WTC11 (cell line): ENCODE results near the gene SLC8A1. TPM values are rescaled to one million over a fixed set of nuclear protein-coding genes. Genes with fewer than 3 reads are reported as not detected.

Experiments used
- ATAC-seq: fragments of 200-7000 bp; cut with Tn5 transposase; 2 replicates; pipeline ENCODE4 v1.10.0; 2021; ENCODE audit warnings: mild to moderate bottlenecking, moderate library complexity
- CTCF ChIA-PET: fragments of 300-600 bp; sonication (Branson Sonifier 250); formaldehyde crosslinking; loops from one replicate; lab custom pipeline; 2021; ENCODE audit warnings: antibody characterized with exemption; lab: Charles Lee
- POLR2A ChIA-PET: fragments of 350-600 bp; sonication (Branson Sonifier 250); formaldehyde crosslinking; loops from one replicate; lab custom pipeline; 2021; ENCODE audit warnings: antibody characterized with exemption; lab: Charles Lee
- DNase-seq: peaks from one replicate; pipeline ENCODE4 v3.0.0; 2021; ENCODE audit warnings: low spot score
- H3K27ac Mint-ChIP-seq: 2 replicates; pipeline ENCODE4 v1.8.0; 2021; ENCODE audit warnings: mixed read lengths
- H3K27me3 Mint-ChIP-seq: 2 replicates; pipeline ENCODE4 v1.8.0; 2021; ENCODE audit warnings: low read depth, mild to moderate bottlenecking, moderate library complexity, mixed read lengths
- H3K36me3 Mint-ChIP-seq: 2 replicates; pipeline ENCODE4 v1.8.0; 2021; ENCODE audit warnings: mixed read lengths
- H3K4me1 Mint-ChIP-seq: 2 replicates; pipeline ENCODE4 v1.8.0; 2022; ENCODE audit warnings: mixed read lengths
- H3K4me3 Mint-ChIP-seq: 2 replicates; pipeline ENCODE4 v1.8.0; 2021; ENCODE audit warnings: mild to moderate bottlenecking, moderate library complexity, mixed read lengths
- H3K9me3 Mint-ChIP-seq: 2 replicates; pipeline ENCODE4 v1.8.0; 2021; ENCODE audit warnings: mixed read lengths
- ARID4B ChIP-seq: sonication (generic); formaldehyde crosslinking; IDR thresholded peaks from 2 replicates; pipeline ENCODE4 v1.8.0; 2023; ENCODE audit warnings: missing genetic modification reagents, mild to moderate bottlenecking, borderline replicate concordance
- ELF4 ChIP-seq: sonication (generic); formaldehyde crosslinking; IDR thresholded peaks from 2 replicates; pipeline ENCODE4 v1.8.1; 2022; ENCODE audit warnings: low read depth, mild to moderate bottlenecking, moderate library complexity, missing genetic modification reagents
- EMX1 ChIP-seq: fragments of 250-450 bp; sonication (Bioruptor Pico); IDR thresholded peaks from 2 replicates; pipeline ENCODE4 v1.8.0; 2021; ENCODE audit warnings: mild to moderate bottlenecking
- FOXJ3 ChIP-seq: sonication (generic); formaldehyde crosslinking; IDR thresholded peaks from 2 replicates; pipeline ENCODE4 v1.9.0; 2021; ENCODE audit warnings: missing genetic modification reagents, mild to moderate bottlenecking, borderline replicate concordance
- FOXK1 ChIP-seq: sonication (generic); formaldehyde crosslinking; IDR thresholded peaks from 2 replicates; pipeline ENCODE4 v1.8.0; 2022; ENCODE audit warnings: mild to moderate bottlenecking, moderate library complexity, missing genetic modification reagents
- MXD4 ChIP-seq: fragments of 250-450 bp; sonication (Bioruptor Pico); IDR thresholded peaks from 2 replicates; pipeline ENCODE4 v1.8.0; 2021; ENCODE audit warnings: mild to moderate bottlenecking, moderate library complexity, borderline replicate concordance
- NFE2L1 ChIP-seq: sonication (generic); formaldehyde crosslinking; IDR thresholded peaks from 2 replicates; pipeline ENCODE4 v1.8.1; 2023; ENCODE audit warnings: missing genetic modification reagents
- STAT6 ChIP-seq: sonication (generic); formaldehyde crosslinking; conservative IDR thresholded peaks from 2 replicates; pipeline ENCODE4 v1.8.1; 2023; ENCODE audit warnings: mild to moderate bottlenecking, low read depth, missing genetic modification reagents, moderate library complexity
- TCF7 ChIP-seq: sonication (generic); formaldehyde crosslinking; IDR thresholded peaks from 2 replicates; pipeline ENCODE4 v1.8.0; 2022; ENCODE audit warnings: mild to moderate bottlenecking, low read depth, missing genetic modification reagents, moderate library complexity
- TEAD4 ChIP-seq: sonication (generic); formaldehyde crosslinking; IDR thresholded peaks from 2 replicates; pipeline ENCODE4 v1.8.0; 2022; ENCODE audit warnings: mild to moderate bottlenecking, missing genetic modification reagents
- ZNF121 ChIP-seq: sonication (generic); formaldehyde crosslinking; IDR thresholded peaks from 2 replicates; pipeline ENCODE4 v1.8.0; 2023; ENCODE audit warnings: missing genetic modification reagents
- ZNF138 ChIP-seq: sonication (generic); formaldehyde crosslinking; conservative IDR thresholded peaks from 2 replicates; pipeline ENCODE4 v1.8.1; 2022; ENCODE audit warnings: mild to moderate bottlenecking, moderate library complexity, missing genetic modification reagents
- ZNF219 ChIP-seq: sonication (generic); formaldehyde crosslinking; IDR thresholded peaks from 2 replicates; pipeline ENCODE4 v1.8.0; 2023; ENCODE audit warnings: missing genetic modification reagents, mild to moderate bottlenecking, borderline replicate concordance
- total RNA-seq: library from RNA; stranded (reverse); gene quantifications from 3 replicates; pipeline ENCODE4 v1.2.3, GENCODE V29; 2021

SLC8A1 gene
- total RNA-seq, 1 experiment from 2014 or later: 2.6 TPM

- ATAC-seq (no peak), DNase-seq (no peak)
- TF ChIP-seq ZNF121: no peak
- no peak for TF ChIP-seq NFE2L1
- no peak for TF ChIP-seq STAT6
- TF ChIP-seq EMX1 (CRISPR knock-in tag): no peak
- no peak for TF ChIP-seq TCF7 (CRISPR knock-in tag)
- Mint-ChIP-seq H3K4me1 (no peaks in the 10 kb centered on the region), H3K4me3 (no peak overlapping the region), H3K36me3 (no peaks in the 10 kb centered on the region), H3K9me3 (no peaks in the 10 kb centered on the region), H3K27ac (no peak overlapping the region), H3K27me3 (no peaks in the 10 kb centered on the region)
- CTCF ChIA-PET: interaction anchor here (0.6 kb wide), 1 partner anchor 21 kb away, joined by 3 read pairs; no protein-coding TSS in a partner anchor
- POLR2A ChIA-PET: no interaction called here
Measured at GRCh38 chr2:40471866-40472265, 20.0 kb upstream of the SLC8A1 start.

GRCh38 chr2:40470822-40471813 is 19.2 kb upstream of the SLC8A1 start:
- no peaks in the 10 kb centered on the region for H3K9me3 Mint-ChIP-seq
- no peaks in the 10 kb centered on the region for H3K27me3 Mint-ChIP-seq
- CTCF ChIA-PET: interaction anchor here (0.6 kb wide), 1 partner anchor 20 kb away, joined by 3 read pairs; no protein-coding TSS in a partner anchor
- TF ChIP-seq FOXK1 (CRISPR knock-in tag) (no peak), ZNF138 (CRISPR knock-in tag) (no peak), ELF4 (CRISPR knock-in tag) (no peak)
- no peak for ATAC-seq
- H3K36me3 Mint-ChIP-seq: no peaks in the 10 kb centered on the region
- no peak overlapping the region for H3K4me3 Mint-ChIP-seq
- no peak overlapping the region for H3K27ac Mint-ChIP-seq
- H3K4me1 Mint-ChIP-seq: no peaks in the 10 kb centered on the region
- POLR2A ChIA-PET: interaction anchor here (0.7 kb wide), 1 partner anchor 110 kb away, joined by 3 read pairs; no protein-coding TSS in a partner anchor
- no peak for DNase-seq

GRCh38 chr2:40466935-40467572 is 15.2 kb upstream of the SLC8A1 start:
- Mint-ChIP-seq H3K9me3 (no peaks in the 10 kb centered on the region), H3K4me1 (no peaks in the 10 kb centered on the region), H3K27ac (no peak overlapping the region), H3K4me3 (no peak overlapping the region), H3K27me3 (no peaks in the 10 kb centered on the region)
- CTCF ChIA-PET: interaction anchor here (1.0 to 1.1 kb wide), 2 partner anchors 18 to 88 kb away, joined by 3 to 5 read pairs; no protein-coding TSS in a partner anchor
- DNase-seq: no peak
- POLR2A ChIA-PET: interaction anchor here (0.7 kb wide), 1 partner anchor 1467 kb away, joined by 3 read pairs; no protein-coding TSS in a partner anchor
- 0 out of 2 replicates have a peak, but pooled peaks have one; percentile 20 for ATAC-seq
- no peak for TF ChIP-seq MXD4 (CRISPR knock-in tag)
- TF ChIP-seq ARID4B (CRISPR knock-in tag): no peak
- TF ChIP-seq FOXJ3 (CRISPR knock-in tag): no peak
- TF ChIP-seq TEAD4 (CRISPR knock-in tag): no peak
- TF ChIP-seq ZNF219 (CRISPR knock-in tag): no peak
- TF ChIP-seq, all 79 proteins: peak for 0
- H3K36me3 Mint-ChIP-seq: no peaks in the 10 kb centered on the region
